Cardiac fibroblast (primary cell): Measurements from ENCODE around the gene GNAL.

Experiments
- DNase-seq, 2 donors: peaks; one replicate each; pipeline versions ENCODE4 v3.0.0 to v3.0.0-alpha.2; 2010; ENCODE audit warnings: low read depth in 2 of 2
- H3K4me3 ChIP-seq, 2 donors: replicated peaks in 1 of 2; 1 replicate in 1 of 2; 2 replicates in 1 of 2; pipeline ENCODE4 v1.5.1; 2011; ENCODE audit warnings: low read depth in 2 of 2, low read length in 2 of 2, mild to moderate bottlenecking in 2 of 2, moderate library complexity in 1 of 2
- CTCF ChIP-seq: IDR thresholded peaks from one replicate; pipeline ENCODE4 v1.5.1; 2011; ENCODE audit warnings: low read depth, mild to moderate bottlenecking, low read length, inconsistent platforms

GNAL gene

GRCh38 chr18:11865071-11865470 is 176.0 kb downstream of the GNAL start:
- TF ChIP-seq CTCF = no peak
- no peak overlapping the region for H3K4me3 ChIP-seq
- DNase-seq = no peak

- no peak overlapping the region for H3K4me3 ChIP-seq
- no peak for DNase-seq
- TF ChIP-seq CTCF = no peak
Observed at GRCh38 chr18:11866329-11866728, 177.3 kb downstream of the GNAL start.

GRCh38 chr18:11866764-11867163 is 177.7 kb downstream of the GNAL start:
- DNase-seq = no peak
- no peak overlapping the region for H3K4me3 ChIP-seq
- no peak for TF ChIP-seq CTCF

- no peak for TF ChIP-seq CTCF
- H3K4me3 ChIP-seq = no peak overlapping the region
- no peak for DNase-seq
Observed at GRCh38 chr18:11868230-11868629, 179.2 kb downstream of the GNAL start.

GRCh38 chr18:11871501-11871900 is 182.4 kb downstream of the GNAL start:
- H3K4me3 ChIP-seq = no peak overlapping the region
- TF ChIP-seq CTCF = no peak
- no peak for DNase-seq

- peak; percentile 46 to 61 for DNase-seq
- H3K4me3 ChIP-seq = no peak overlapping the region
- TF ChIP-seq CTCF = peak; percentile 62
Observed at GRCh38 chr18:11872479-11873136, 183.5 kb downstream of the GNAL start.
